HCT116 (cell line): Measurements from ENCODE around the gene SVEP1. TPM values are rescaled to one million over a fixed set of nuclear protein-coding genes. Genes with fewer than 3 reads are reported as not detected.

Experiments
- ATAC-seq: fragments of 200-7000 bp; cut with Tn5 transposase; 2 replicates; pipeline ENCODE4 v1.9.1; 2020; ENCODE audit warnings: mild to moderate bottlenecking, moderate library complexity
- BruUV-seq: library from RNA; stranded (reverse); fragments of 400-500 nt; replicated peaks from 2 replicates; lab custom pipeline; 2021; lab: Mats Ljungman, UMichigan
- CTCF ChIA-PET: fragments of 300-600 bp; sonication (Branson Sonifier 250); formaldehyde crosslinking; loops from one replicate; lab custom pipeline; 2021; ENCODE audit warnings: antibody characterized with exemption; lab: Charles Lee
- POLR2A ChIA-PET: fragments of 300-600, 350-600 bp; sonication (Branson Sonifier 250); formaldehyde crosslinking; loops from one replicate; lab custom pipeline; 2021; ENCODE audit warnings: antibody characterized with exemption; lab: Charles Lee
- RAD21 ChIA-PET, 2 experiments: fragments of 300-600 bp; sonication (Branson Sonifier 250); formaldehyde crosslinking; loops; one replicate each; lab custom pipeline; 2023; ENCODE audit warnings: low total read pairs in 2 of 2; ENCODE audit not compliant: uncharacterized antibody in 2 of 2, unreplicated experiment in 2 of 2, low non-redundant PET in 1 of 2; lab: Charles Lee
- DNase-seq: peaks from one replicate; pipeline ENCODE4 v3.0.0-alpha.2; 2010; ENCODE audit warnings: low read depth, low spot score
- H2AFZ ChIP-seq: fragments of 200-600 bp; shearing (Covaris generic), sonication (generic); 2 replicates; pipeline ENCODE4 v1.6.1; 2017; ENCODE audit warnings: low read depth, mixed run types, mixed read lengths, antibody characterized with exemption, low read length; ENCODE audit not compliant: poor library complexity, severe bottlenecking
- H3K27ac ChIP-seq: 2 replicates; pipeline ENCODE4 v1.5.1; 2012; ENCODE audit warnings: low read depth, low read length
- H3K27me3 ChIP-seq: fragments of 200-600 bp; sonication (generic); 2 replicates; pipeline ENCODE4 v1.6.1; 2016; ENCODE audit warnings: mixed run types, low read length, mixed read lengths; ENCODE audit not compliant: insufficient read depth
- H3K36me3 ChIP-seq, 2 experiments: fragments of 200-500 bp in 1 of 2; fragments of 200-600 bp in 1 of 2; sonication (Bioruptor generic) in 1 of 2; sonication (generic) in 1 of 2; 2 replicates each; pipeline versions ENCODE4 v1.5.1 to v1.6.1; 2014 to 2016; ENCODE audit warnings: low read length in 2 of 2, inconsistent platforms in 1 of 2, mixed read lengths in 1 of 2, mixed run types in 1 of 2; ENCODE audit not compliant: insufficient read depth in 2 of 2, control insufficient read depth in 1 of 2
- H3K4me1 ChIP-seq, 2 experiments: fragments of 200-600 bp in 1 of 2; sonication (generic) in 1 of 2; 2 replicates each; pipeline versions ENCODE4 v1.5.1 to v1.6.1; 2012 to 2017; ENCODE audit warnings: low read length in 2 of 2, inconsistent platforms in 1 of 2, mild to moderate bottlenecking in 1 of 2, mixed read lengths in 1 of 2, mixed run types in 1 of 2, moderate library complexity in 1 of 2; ENCODE audit not compliant: insufficient read depth in 2 of 2, control insufficient read depth in 1 of 2
- H3K4me2 ChIP-seq: fragments of 200-600 bp; sonication (generic); 2 replicates; pipeline ENCODE4 v1.6.1; 2017; ENCODE audit warnings: mixed run types, low read length, mixed read lengths
- H3K4me3 ChIP-seq, 2 experiments: fragments of 200-600 bp in 1 of 2; sonication (generic) in 1 of 2; replicated peaks in 1 of 2; 2 replicates each; pipeline ENCODE4 v1.5.1; 2011 to 2016; ENCODE audit warnings: low read length in 2 of 2, control low read depth in 1 of 2, low read depth in 1 of 2, mild to moderate bottlenecking in 1 of 2, mixed read lengths in 1 of 2, mixed run types in 1 of 2
- H3K79me2 ChIP-seq: fragments of 200-600 bp; sonication (generic); 2 replicates; pipeline ENCODE4 v1.6.1; 2017; ENCODE audit warnings: mild to moderate bottlenecking, mixed run types, low read length, moderate library complexity, mixed read lengths; ENCODE audit not compliant: insufficient read depth
- H3K9ac ChIP-seq: fragments of 200-600 bp; sonication (generic); 2 replicates; pipeline ENCODE4 v1.6.1; 2016; ENCODE audit warnings: low read length, mixed read lengths
- H3K9me2 ChIP-seq: fragments of 200-600 bp; sonication (generic), shearing (Covaris generic); 2 replicates; pipeline ENCODE4 v1.6.1; 2017; ENCODE audit warnings: mixed run types, mild to moderate bottlenecking, moderate library complexity; ENCODE audit not compliant: insufficient read depth
- H3K9me3 ChIP-seq, 2 experiments: fragments of 200-500 bp in 1 of 2; fragments of 200-600 bp in 1 of 2; sonication (Bioruptor generic) in 1 of 2; sonication (generic) in 1 of 2; 2 replicates each; pipeline ENCODE4 v1.6.1; 2014 to 2017; ENCODE audit warnings: low read length in 2 of 2, mixed read lengths in 2 of 2, inconsistent platforms in 1 of 2, low read depth in 1 of 2, mild to moderate bottlenecking in 1 of 2, mixed run types in 1 of 2, moderate library complexity in 1 of 2; ENCODE audit not compliant: control insufficient read depth in 1 of 2, insufficient read depth in 1 of 2
- H4K20me1 ChIP-seq: fragments of 200-600 bp; sonication (generic), shearing (Covaris generic); 2 replicates; pipeline ENCODE4 v1.6.1; 2017; ENCODE audit warnings: mixed run types, mild to moderate bottlenecking, moderate library complexity; ENCODE audit not compliant: insufficient read depth
- CBX3 ChIP-seq: IDR thresholded peaks from 2 replicates; pipeline ENCODE4 v1.6.1; 2012; ENCODE audit warnings: low read depth
- CEBPB ChIP-seq: IDR thresholded peaks from 2 replicates; pipeline ENCODE4 v1.6.1; 2012; ENCODE audit warnings: low read depth
- ELF1 ChIP-seq: IDR thresholded peaks from 2 replicates; pipeline ENCODE4 v1.6.1; 2012; ENCODE audit warnings: low read depth, borderline replicate concordance
- EZH2phosphoT487 ChIP-seq: fragments of 200-600 bp; IDR thresholded peaks from 2 replicates; pipeline ENCODE4 v1.6.1; 2018; ENCODE audit warnings: antibody characterized with exemption, borderline replicate concordance
- JUND ChIP-seq: IDR thresholded peaks from 2 replicates; pipeline ENCODE4 v1.6.1; 2012
- RAD21 ChIP-seq: IDR thresholded peaks from 2 replicates; pipeline ENCODE4 v1.6.1; 2012; ENCODE audit warnings: low read depth, mild to moderate bottlenecking
- SP1 ChIP-seq: IDR thresholded peaks from 2 replicates; pipeline ENCODE4 v1.6.1; 2012; ENCODE audit warnings: low read depth
- SRF ChIP-seq: IDR thresholded peaks from 2 replicates; pipeline ENCODE4 v1.6.1; 2012; ENCODE audit warnings: low read depth
- TCF7L2 ChIP-seq: IDR thresholded peaks from 2 replicates; pipeline ENCODE4 v1.7.0; 2011; ENCODE audit warnings: borderline replicate concordance, inconsistent platforms; ENCODE audit not compliant: insufficient read depth, insufficient read length; ENCODE audit errors: extremely low read depth
- YY1 ChIP-seq: IDR thresholded peaks from 2 replicates; pipeline ENCODE4 v1.6.1; 2011; ENCODE audit warnings: low read length, low read depth, moderate library complexity, mild to moderate bottlenecking; ENCODE audit not compliant: insufficient replicate concordance; ENCODE audit errors: extremely low read depth
- ZNF274 ChIP-seq: fragments of 200-500 bp; sonication (Bioruptor generic); IDR thresholded peaks from 2 replicates; pipeline ENCODE4 v1.6.1; 2014; ENCODE audit warnings: mild to moderate bottlenecking, low read depth, low read length, inconsistent platforms
- intact Hi-C: fragments of 100-400 bp; cut with micrococcal nuclease; formaldehyde crosslinking; loops from 2 replicates; pipeline ENCODE4 v1.10.0; 2022
- total RNA-seq: library from RNA; stranded (reverse); gene quantifications from one replicate; pipeline ENCODE4 v1.2.1, GENCODE V29; 2021; ENCODE audit not compliant: unreplicated experiment
- TF ChIP-seq, protein P1 (sequence below): IDR thresholded peaks from 2 replicates; pipeline ENCODE4 v1.6.1; 2012; ENCODE audit warnings: low read depth
- TF ChIP-seq, protein P2 (sequence below): IDR thresholded peaks from 2 replicates; pipeline ENCODE4 v1.6.1; 2012
- TF ChIP-seq, protein P3 (sequence below): IDR thresholded peaks from 2 replicates; pipeline ENCODE4 v1.6.1; 2012

Gene SVEP1
- total RNA-seq, 1 experiment from 2014 or later = 0.15 TPM

DNA sequence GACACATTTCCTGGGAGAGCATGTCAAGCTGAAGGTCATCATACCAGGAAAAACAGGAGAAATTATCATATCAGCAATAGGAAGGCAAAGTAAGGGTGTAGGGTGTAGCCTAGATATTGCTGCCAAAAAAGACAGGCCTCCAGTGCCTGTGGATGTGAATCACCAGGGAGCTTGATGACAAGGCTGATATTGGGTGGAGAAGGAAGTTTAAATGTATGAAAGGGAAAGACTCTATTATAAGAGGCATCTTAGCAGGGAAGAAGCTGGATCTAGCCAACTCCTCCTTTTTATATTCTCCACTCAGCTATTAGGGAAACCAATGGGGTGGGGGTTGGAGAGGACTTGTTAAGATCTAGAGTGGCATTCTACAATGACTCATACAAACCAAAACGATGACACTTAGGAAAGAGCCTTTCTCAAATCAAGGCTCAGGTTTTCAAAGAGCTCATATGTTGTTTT, 228.5 kb downstream of the SVEP1 start (continued):
- TF ChIP-seq RAD21 (no peak; the same call in 1 of the 2 replicates), SRF (0 out of 2 replicates have a peak, but pooled peaks have one; percentile 30), CBX3 (no peak; the same call in 1 of the 2 replicates), JUND (peak; percentile 67)
- TF ChIP-seq, protein P1, sequence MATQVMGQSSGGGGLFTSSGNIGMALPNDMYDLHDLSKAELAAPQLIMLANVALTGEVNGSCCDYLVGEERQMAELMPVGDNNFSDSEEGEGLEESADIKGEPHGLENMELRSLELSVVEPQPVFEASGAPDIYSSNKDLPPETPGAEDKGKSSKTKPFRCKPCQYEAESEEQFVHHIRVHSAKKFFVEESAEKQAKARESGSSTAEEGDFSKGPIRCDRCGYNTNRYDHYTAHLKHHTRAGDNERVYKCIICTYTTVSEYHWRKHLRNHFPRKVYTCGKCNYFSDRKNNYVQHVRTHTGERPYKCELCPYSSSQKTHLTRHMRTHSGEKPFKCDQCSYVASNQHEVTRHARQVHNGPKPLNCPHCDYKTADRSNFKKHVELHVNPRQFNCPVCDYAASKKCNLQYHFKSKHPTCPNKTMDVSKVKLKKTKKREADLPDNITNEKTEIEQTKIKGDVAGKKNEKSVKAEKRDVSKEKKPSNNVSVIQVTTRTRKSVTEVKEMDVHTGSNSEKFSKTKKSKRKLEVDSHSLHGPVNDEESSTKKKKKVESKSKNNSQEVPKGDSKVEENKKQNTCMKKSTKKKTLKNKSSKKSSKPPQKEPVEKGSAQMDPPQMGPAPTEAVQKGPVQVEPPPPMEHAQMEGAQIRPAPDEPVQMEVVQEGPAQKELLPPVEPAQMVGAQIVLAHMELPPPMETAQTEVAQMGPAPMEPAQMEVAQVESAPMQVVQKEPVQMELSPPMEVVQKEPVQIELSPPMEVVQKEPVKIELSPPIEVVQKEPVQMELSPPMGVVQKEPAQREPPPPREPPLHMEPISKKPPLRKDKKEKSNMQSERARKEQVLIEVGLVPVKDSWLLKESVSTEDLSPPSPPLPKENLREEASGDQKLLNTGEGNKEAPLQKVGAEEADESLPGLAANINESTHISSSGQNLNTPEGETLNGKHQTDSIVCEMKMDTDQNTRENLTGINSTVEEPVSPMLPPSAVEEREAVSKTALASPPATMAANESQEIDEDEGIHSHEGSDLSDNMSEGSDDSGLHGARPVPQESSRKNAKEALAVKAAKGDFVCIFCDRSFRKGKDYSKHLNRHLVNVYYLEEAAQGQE = no peak
- TF ChIP-seq, protein P2, sequence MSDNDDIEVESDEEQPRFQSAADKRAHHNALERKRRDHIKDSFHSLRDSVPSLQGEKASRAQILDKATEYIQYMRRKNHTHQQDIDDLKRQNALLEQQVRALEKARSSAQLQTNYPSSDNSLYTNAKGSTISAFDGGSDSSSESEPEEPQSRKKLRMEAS = no peak

DNA sequence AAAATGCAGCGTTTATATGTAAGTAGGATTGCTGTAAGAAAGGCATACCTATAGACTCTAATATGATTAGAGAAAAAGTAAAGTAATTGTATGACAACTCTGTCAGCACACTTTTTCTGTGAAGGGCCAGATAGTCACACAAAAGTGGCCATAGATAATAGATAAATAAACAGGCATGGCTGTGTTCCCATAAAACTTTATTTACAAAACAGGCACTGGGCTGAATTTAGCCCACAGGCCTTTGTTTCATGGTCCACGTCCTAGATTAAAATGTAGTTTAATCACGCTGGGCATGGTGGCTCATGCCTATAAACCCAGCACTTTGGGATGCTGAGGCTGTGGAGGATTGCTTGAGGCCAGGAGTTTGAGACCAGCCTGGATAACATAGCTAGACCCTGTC, 233.2 kb downstream of the SVEP1 start:
- Histone ChIP-seq H4K20me1 (no peaks in the 10 kb centered on the region), H3K4me1 (peaks cover 5 to 11% of the 10 kb centered on the region in 2 experiments), H3K4me2 (no peak overlapping the region), H3K9ac (no peak overlapping the region), H3K9me3 (no peaks in the 10 kb centered on the region), H2AFZ (no peak overlapping the region), H3K36me3 (no peaks in the 10 kb centered on the region), H3K4me3 (no peak overlapping the region), H3K79me2 (no peaks in the 10 kb centered on the region), H3K27me3 (no peaks in the 10 kb centered on the region), H3K27ac (no peak overlapping the region), H3K9me2 (no peaks in the 10 kb centered on the region)
- ChIA-PET CTCF (no interaction called here), POLR2A (no interaction called here), RAD21 (no interaction called here)
- DNase-seq = no peak
- BruUV-seq = no TSS peak
- intact Hi-C loops = no loop called here
- TF ChIP-seq ELF1 = no peak
- no peak for TF ChIP-seq YY1
- no peak for TF ChIP-seq TCF7L2
- TF ChIP-seq, protein P2 = no peak
- no peak for TF ChIP-seq ZNF274
- no peak for TF ChIP-seq CBX3
- TF ChIP-seq, protein P3, sequence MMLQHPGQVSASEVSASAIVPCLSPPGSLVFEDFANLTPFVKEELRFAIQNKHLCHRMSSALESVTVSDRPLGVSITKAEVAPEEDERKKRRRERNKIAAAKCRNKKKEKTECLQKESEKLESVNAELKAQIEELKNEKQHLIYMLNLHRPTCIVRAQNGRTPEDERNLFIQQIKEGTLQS = no peak
- TF ChIP-seq RAD21 = no peak
- no peak for TF ChIP-seq JUND
- TF ChIP-seq, protein P1 = no peak
- TF ChIP-seq EZH2phosphoT487 = no peak
- TF ChIP-seq SP1 = no peak
- TF ChIP-seq CEBPB = no peak
- no peak for TF ChIP-seq SRF
- ATAC-seq = no peak
